NCI-H1694 treated with DMSO at 0.1 percent for 48 hours (cell line): ENCODE measurements around the gene LRMDA.
"Not testable (repeated sequence)": the region's sequence is repeated elsewhere in the genome, so short reads cannot be mapped to it uniquely, and the experiment has no call there.

ENCODE experiments used
- DNase-seq: peaks from one replicate; lab custom pipeline; 2025; lab: John Stamatoyannopoulos, UW

The LRMDA gene

GRCh38 chr10:75746356-75746755, 314.9 kb downstream of the LRMDA start:
- no peak for DNase-seq

DNA sequence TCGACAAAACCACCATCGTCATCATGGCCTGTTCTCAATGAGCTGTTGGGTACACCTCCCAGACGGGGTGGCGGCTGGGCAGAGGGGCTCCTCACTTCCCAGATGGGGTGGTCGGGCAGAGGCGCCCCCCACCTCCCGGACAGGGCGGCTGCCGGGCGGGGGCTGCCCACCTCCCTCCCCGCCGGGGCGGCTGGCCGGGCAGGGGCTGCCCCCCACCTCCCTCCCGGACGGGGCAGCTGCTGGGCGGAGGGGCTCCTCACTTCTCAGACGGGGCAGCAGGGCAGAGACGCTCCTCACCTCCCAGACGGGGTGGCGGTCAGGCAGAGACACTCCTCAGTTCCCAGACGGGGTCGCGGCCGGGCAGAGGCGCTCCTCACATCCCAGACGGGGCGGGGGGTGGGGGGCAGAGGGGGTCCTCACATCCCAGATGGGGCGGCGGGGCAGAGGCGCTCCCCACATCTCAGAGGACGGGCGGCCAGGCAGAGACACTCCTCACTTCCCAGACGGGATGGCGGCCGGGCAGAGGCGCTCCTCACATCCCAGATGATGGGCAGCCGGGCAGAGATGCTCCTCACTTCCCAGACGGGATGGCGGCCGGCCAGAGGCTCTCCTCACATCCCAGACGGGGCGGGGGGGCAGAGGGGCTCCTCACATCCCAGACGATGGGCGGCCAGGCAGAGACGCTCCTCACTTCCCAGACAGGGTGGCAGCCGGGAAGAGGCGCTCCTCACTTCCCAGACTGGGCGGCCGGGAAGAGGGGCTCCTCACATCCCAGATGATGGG, 318.9 kb downstream of the LRMDA start:
- DNase-seq, result not testable (repeated sequence)

DNA sequence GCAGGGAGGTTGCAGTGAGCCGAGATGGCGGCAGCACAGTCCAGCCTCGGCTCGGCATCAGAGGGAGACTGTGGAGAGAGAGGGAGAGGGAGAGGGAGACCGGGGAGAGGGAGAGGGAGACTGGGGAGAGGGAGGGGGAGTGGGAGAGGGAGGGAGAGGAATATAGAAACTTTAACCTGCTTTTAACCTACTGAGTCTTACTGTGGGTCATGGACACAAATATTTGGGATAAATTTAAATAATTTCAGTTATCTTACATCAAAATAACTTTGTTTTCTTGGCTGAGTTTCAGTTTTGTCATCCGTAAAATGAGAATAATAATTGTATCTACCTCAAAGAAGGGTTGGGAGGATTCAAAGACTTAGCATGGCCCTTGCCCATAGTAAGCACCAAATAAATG, 319.8 kb downstream of the LRMDA start:
- no peak for DNase-seq

DNA sequence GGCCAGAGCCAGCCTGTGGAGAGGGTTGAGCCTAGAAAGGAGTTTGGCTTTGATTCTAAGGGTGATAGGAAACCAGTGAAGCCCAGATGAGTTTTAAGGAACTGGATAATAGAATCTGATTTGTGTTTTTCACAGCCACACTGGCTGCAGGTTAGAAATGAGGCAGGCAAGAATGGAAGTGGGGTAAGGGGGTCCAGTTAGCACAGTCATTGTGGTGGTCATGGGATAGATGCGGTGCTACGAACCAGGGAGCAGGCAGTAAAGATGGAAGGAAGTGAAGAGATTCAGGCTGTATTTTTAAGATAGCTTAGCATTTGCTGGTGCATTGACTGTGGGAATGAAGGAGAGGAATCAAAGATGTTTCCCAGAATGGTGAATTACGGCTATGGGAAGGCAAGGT, 322.2 kb downstream of the LRMDA start:
- no peak for DNase-seq

DNA sequence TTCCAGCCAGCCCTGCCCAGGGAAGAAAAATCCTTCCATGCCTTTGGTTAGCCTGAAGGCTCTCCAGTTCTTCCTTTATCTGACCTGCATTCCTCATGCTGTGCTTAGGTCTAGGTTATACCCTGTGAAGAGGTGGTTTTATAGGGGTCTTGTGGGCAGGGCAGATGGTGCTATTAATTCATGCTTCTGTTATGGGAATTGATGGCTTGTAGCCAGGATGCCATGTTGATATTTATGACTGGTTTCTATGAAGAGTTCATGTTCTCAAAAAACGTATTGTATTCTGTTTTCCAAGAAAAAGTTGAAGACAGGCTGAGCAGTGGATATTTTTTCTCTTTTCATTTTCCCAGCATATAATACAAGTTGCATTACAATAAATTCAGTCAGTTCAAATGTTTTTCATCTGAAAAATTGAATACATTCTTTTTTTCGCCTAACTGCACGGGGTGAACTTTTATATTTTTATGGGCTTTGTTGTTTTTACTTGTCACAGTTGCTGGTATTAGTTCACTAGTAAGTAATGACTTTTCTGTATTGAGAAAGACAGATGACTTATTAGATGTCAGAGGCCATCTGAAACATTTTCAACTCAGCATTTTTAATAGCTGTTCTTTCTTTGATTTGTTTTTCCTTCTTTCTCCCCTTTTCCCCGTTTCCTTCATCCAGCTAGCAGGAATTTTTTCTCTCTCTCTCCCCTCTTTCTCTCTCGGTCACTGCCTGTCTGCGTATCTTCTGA, 322.8 kb downstream of the LRMDA start:
- DNase-seq, result peak; percentile 20

DNA sequence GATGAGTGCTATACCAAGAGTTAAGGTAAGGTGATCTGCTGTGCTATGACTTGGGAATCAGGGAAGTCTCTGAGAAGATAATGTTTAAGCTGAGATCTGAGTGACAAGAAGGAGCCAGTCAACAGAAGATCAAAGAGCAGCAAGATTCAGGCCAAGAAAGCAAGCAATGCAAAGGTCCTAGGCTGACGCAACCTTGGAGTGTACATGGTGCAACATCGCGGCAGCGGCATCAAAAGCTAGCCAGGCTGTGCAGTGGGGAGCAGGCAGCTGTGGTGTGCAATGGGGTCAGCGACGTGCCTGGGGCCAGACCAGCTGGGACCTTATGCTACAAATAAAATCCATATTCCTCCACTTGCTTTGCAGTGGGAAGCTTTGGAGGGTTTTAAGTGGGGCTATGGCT, 324.1 kb downstream of the LRMDA start:
- DNase-seq, result no peak

- no peak for DNase-seq
Observed at GRCh38 chr10:75761289-75761688, 329.9 kb downstream of the LRMDA start.

DNA sequence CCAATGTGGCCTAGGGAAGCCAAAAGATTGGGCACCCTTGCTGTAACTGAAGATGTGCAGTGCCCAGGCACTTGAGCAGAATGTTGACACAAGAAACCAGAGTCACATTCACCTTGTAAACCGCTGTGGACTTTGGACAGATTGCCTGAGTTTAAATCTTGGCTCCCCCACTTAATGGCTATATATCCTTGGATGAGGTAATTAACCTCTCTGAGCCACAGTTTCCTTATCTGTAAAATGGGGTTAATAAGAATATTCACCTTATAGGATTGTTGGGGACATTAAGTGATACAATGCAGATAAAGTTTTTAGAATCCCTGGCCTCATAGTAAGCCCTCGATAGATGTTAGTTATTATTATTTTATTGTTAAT, 331.0 kb downstream of the LRMDA start:
- DNase-seq, result no peak

- DNase-seq, result no peak
Observed at GRCh38 chr10:75763652-75764051, 332.2 kb downstream of the LRMDA start.

DNA sequence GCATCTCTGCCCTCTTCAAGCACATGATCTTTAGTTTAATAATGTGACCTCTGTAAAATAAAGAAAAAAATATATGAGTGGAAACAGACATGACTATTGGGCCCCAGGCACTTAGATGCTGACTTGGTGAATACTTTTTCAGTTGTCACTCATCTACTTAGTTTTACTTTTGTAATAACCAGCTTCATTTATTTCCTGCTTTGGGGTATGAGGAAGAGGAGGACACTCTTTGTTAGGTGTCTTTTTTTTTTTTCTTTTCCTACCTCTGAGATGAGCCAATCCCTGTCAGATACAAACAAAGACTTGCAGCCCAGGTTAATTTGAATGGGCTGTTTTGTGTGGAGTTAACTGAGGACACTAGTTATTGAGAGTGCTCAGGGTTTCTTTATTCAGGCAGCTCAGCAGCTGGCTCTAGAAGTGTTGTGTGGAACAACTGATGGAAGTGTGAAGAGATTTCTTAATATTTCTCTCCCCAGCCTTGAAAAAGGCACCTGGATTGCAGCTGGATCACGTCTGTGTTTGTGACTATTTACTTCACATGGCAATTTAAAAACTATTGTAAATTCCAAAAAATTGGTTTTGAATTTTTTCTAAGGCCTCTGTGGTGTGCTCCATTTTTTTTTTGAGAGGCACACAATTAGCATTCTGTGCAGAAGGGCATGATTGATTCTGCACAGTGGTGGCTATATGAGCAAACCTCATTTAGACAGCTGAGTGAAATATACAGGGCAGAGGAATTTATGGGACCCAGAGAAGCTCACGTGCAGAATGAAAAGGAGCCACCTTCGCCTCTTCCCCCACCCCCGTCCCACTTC, 333.8 kb downstream of the LRMDA start:
- DNase-seq, result no peak

DNA sequence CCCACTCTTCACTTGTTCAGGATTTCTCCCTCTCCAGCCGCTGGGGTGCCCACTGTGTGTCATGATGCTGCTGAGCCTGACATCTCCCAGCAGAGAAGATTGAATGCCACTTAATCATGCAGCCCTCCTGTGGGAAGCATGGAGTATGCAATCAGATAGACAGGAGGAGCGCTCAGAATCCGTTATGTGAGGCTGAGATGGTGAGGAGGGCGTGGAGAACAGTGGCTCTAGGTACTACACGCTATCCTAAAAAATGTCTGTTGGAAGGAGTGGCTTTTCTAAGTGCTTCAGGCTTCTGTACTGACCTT, 334.3 kb downstream of the LRMDA start:
- DNase-seq, result no peak

DNA sequence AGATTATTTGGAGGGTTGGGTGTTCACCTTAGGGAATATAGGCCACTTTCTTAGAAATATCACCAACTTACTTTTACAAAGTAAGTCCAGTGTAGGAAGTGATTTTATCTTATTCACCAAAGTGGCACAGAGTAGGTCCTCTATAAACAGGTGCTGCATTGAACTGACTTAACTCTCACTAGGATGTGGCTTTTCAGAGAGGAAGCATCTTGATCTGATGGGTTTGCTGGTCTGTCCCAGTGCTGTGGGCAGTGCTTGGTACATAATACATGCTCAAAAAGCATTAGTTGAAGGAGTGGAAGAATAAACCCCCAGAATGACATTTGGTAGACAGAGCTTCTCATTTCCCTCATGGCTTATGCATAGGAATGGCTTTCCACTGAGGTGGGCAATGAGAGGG, 334.7 kb downstream of the LRMDA start:
- DNase-seq, result no peak

- not testable (repeated sequence) for DNase-seq
Observed at GRCh38 chr10:75766752-75767151, 335.3 kb downstream of the LRMDA start.

DNA sequence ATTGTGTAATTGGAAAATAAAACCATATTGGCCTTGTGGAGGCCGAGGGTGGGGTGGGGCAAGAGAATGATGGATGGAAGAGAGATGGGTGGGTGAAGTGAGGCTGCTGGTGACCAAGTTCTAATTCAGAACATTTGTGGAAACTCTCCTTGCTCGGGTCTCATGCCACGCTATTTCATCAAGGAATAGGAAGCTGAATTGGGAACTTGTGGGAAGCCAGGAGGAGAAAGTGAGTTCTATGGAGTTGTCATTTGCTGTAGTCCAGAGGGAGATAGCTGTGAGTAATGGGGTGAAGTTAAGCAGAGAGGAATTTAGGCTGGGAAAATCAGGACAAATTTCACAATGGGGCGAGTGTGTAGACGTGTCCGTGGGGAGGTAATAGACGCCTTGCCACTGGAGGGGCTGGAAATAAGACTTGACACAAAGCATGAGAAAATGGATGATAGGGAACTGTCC, 339.2 kb downstream of the LRMDA start:
- DNase-seq, result no peak

- no peak for DNase-seq
Observed at GRCh38 chr10:75771606-75772005, 340.2 kb downstream of the LRMDA start.

- DNase-seq, result no peak
Observed at GRCh38 chr10:75772153-75772887, 340.9 kb downstream of the LRMDA start.

GRCh38 chr10:75773231-75773780, 341.9 kb downstream of the LRMDA start:
- DNase-seq, result no peak

GRCh38 chr10:75773813-75774782, 342.7 kb downstream of the LRMDA start:
- DNase-seq, result no peak

DNA sequence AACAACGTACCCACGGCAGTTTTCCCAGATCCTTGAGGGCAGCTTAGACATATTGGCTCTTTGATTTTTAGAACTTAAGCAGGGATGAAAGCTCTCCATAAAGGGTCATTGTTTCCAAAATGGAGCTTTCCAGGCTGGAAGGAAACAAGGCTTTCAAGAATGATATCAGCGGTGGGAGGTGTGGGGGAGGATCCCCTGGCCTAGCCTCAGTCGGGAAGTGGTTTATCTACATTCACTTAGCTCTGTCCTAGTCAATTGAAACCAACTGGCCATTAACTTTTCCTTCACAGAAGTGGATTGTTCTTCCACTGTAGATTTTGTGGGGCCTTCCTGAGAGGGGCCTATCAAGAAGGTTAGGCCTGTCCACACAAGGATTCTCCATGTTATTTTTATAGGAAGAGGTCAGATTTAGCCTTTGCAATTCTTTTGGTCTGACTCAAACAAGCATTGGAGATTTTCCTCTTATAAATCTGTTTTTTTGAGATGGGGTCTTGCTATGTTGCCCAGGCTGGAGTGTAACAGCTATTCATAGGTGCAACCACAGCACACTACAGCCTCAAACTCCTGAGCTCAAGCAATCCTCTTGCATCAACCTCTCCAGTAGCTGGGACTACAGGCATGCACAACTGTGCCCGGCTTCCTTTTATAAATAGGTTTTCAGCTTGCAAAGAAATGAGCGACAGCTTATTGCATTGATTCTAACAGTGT, 343.5 kb downstream of the LRMDA start:
- DNase-seq, result no peak
